GOT3 (cell line): ENCODE data around the gene LRRC28.
A peak's percentile ranks its signal among the peaks of the same experiment; 100 is the strongest.
"Not testable (repeated sequence)": the region's sequence is repeated elsewhere in the genome, so short reads cannot be mapped to it uniquely, and the experiment has no call there.

ENCODE experiments used
- DNase-seq: peaks from one replicate; lab custom pipeline; 2025; ENCODE audit warnings: mixed read lengths; lab: John Stamatoyannopoulos, UW

LRRC28 gene

DNA sequence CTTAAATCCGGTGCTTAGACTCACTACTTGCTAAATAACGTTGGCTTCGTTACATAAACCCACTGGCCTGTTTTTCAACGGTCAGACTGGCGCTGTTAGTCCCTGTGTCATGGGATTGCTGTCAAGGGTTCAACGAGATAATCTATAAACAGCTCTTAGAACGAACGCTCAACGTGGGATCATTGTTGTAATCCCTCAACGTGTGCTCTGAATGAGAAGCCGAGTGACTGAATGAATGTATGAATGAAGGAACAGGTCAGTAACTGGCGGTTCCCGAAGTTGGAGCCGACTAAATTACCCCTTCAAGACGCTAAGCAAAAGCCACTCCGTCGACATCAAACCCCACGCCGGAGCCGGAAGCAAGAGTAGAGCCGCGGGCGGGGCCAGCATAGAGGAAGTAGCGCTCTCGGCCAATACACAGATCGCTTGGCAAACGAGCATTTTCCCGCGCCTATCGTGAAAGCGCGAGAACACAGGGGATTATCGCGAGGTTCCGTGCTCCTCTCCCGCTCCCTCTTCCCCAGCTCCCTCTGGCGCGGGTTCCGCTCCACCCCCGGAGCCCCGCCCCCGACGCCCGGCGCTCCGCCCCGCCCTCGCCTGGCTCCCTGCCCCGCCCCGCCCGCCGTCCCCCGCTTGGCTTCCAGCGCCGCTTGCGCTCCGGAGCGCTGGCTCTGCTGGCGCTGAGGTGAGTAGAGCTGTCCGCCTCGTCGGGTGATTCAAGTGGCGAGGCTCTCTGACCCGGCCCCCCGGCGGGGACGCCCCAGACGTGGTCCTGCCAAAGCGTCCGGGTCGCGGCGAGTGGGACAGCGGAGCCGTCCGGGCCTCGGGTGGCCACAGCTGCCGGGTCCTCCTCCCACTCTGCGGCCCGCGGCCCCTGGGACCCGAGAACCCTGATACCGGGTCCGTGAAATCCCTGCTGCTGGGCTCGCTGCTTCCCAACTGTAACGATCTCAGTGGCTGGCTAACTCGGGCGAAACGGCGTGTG lies at the start of gene LRRC28:
LRRC28 (plus strand) TSS at position 625 of the 985 bp plus-strand sequence. CDS start 4,477 bp downstream, outside the sequence.
- DNase-seq = peak; percentile 92

DNA sequence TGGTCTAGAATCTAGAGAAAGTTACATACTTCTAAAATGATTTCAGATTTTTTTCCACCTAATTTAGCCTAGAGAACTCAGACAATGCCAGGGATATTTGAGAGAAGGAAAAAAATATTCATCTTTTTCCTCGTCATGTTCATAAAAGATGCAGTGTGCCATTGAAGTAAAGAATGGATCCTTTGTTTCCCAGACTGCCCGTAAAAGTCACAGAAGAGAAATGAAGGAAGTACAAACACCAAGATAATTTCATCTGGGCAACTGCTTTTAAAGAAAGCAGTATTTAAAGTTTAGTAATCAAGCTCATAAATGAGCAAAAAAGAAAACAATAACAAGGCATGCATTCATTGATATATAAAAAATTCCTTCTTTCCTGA lies 49.1 kb upstream of the LRRC28 start:
- DNase-seq = no peak

DNA sequence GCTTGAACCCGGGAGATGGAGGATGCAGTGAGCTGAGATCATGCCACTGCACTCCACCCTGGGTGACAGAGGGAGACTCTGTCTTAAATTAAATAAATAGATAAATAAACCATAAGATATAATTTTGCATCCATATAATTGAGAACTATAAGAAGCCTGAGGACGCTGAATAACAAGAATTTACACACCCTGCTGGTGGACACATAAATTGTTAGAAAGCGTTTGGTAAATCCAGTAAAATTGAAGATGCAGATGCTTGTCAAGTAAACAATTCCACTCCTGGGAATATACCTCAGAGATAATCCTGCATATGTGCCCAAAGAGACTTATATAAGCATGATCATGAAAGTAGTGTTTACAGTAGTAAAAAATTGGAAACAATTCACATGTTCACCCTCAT lies 43.6 kb upstream of the LRRC28 start:
- no peak for DNase-seq

DNA sequence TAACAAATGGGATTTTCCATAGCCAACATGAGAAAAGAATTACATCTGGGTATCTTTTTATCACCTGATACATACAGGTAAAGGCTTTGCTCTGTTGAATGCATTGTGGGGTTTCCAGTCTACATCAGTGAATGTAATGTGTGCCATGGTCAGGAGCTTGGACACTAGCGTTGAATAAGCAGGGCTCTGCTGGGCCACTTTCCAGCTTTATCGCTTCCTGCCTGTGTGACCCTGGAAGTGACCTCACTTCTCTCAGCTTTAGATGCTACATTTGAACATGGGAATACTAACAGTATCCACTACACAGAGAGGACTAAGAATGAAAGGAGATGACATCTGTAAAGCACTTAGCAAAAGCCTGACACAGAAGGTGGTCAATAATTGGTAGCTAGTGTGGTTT lies 42.0 kb upstream of the LRRC28 start:
- DNase-seq = no peak

DNA sequence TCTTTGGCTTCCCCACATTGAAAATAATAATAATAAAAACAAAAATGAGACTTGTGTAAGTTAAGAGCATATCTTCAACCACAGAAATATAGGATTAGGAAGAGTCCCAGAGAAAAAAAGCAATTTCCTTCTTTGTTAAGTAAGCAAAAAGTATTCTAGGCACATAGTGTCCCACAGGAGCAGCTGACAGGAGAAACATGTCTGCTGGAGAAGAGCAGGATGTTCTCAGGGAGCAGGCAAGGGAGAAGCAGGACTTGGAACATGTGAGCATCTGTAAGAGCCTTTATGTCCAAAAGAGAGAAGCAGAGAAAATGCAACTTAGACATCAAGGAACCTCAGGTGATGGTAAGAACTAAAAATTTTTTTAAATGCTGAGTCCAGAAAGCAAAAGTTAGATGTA lies 40.9 kb upstream of the LRRC28 start:
- DNase-seq = no peak

DNA sequence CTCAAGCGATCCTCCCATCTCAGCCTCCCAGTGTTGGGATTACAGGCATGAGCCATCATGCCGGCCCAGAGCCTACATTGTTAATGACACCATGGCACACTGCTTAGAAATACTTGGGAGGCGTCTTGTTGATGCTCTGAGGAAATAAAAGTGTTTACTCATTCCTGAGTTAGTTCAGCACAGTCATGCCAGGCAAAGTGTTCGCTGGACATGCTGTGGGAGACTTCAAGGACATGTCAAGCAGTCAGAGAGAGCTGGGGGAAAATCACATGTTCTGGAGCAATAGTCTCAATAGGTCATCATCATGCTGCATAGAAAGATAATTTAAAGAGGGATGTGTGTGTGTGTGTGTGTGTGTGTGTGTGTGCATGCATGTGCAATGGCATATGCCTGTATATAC lies 39.4 kb upstream of the LRRC28 start:
- no peak for DNase-seq

DNA sequence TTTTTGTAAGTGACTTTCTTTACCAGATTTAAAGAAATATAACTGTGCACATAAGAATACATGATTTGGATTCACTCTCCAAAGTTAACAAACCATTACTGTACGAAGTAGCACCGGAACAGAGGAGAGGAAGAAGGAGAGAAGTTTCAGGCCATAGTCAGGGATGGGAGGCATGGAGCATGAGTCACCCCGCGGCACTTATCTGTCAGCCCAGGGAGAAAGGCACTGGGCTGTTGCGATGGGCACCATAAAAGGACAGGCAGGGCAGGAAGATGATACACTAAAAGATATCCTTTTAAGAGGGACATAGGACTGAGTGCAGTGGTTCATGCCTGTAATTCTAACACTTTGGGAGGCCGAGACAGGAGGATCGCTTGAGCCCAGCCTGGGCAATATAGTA lies 38.9 kb upstream of the LRRC28 start:
- DNase-seq = no peak

DNA sequence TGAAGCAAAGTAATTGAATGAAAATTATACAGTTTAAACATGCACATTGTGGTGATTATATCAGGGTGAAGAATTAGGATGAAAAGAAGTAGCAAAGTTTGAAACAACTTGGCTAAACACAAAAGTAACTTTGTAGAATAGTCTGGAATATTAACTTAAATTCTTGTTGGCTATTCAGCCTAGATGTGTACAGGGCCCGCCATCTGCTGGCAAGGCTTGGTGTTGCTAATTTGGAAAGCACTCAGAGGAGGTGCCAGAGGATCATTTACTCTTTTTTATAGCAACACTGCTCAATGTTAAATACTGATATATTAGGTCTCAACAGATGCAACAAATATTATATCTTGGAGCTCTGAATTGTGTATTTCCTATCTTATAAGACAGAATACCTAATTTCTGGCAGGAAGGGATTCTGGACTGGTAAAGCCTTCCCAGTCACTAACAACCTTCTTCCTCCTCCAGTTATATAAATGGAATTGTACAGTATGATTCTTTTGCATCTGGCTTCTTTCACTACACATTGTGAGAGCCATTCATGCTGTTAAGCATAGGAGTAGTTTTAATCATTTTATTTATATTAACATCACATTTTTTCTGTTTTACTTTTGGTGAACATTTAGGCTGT lies 38.0 kb upstream of the LRRC28 start:
- DNase-seq = peak; percentile 5

DNA sequence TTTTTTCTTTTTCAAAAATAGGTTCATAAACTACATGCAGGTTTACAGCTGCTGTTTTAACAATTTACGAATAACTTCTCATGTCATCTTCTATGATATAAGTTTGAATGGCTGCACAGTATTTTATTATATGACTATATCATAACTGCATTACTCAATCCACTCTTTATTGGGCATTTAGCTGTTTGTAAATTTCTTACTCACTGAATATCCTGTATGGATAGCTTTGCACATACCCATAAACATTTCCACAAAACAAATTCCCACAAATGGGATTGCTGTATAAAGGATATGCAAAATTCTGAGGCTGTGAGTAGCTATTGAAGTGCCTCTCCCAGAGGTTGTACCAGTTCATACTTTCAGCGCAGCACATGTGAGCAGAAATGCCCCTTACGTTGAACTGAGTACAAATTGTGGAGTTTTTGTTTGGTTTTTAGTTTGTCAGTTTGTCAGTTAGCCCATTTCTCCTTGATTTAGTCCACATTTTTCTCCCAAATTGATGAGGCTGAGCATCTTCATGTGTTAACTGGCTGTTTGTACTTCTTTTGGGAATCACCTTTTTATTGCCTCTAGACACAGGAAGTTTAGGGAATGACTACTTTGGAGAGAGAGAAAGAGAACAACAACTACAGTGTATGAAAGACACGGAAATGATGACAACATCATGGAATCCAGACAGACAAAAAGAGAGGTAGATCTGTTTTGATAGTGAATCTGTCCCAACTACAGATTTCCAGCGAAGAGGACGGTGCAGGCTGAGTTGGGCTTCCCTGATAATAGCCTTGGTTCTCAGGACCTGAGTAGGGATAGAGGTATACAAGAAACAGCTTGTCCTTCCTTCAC lies 26.7 kb upstream of the LRRC28 start:
- no peak for DNase-seq

DNA sequence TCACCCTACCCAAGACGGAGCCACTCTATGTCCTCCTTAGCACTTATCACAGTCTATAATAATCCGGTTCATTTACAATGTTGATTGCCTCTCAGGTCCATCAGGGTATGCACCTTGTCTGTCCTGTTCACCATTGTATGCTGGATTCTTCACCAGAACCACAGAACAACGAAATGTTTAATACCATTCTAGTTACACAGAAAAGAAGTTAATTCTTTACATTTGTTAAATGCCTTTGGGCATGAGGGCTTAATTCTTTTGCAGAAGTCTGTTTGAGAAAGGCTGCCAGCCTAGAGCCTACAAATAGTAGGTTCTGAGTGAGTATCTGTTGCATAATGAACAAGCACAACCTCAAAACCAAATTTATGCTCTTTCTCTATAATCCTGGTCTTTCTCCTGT lies 24.5 kb upstream of the LRRC28 start:
- no peak for DNase-seq

DNA sequence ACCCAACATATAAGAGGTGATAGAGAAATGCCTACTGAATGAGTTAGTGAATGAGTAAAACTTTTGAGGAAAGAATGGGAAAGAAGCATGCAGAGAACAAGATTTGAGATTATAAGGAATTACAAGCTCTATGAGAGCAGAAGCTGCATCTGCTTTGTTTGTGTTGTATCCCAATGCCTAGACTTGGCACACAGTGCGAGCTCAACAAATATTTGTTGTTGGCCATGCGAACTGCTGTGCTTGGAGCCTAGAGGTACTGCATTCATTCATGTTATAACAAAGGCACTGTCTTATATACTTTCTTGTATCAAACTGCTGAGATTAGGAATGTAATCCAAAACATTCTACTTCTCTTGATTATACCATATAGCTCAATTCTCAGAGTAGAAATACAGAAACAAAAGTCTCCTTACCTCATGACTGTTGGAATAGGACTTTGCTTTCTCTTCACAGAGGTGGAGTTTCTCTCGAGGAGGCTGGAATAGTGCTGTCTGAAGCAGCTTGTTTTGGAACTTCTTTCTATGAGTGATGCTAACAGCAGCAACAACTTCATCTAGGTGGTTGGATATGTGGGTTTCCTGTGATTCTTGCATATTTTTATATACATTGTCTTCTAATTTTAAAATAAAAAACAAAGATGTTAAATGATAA lies 23.0 kb upstream of the LRRC28 start:
- no peak for DNase-seq

DNA sequence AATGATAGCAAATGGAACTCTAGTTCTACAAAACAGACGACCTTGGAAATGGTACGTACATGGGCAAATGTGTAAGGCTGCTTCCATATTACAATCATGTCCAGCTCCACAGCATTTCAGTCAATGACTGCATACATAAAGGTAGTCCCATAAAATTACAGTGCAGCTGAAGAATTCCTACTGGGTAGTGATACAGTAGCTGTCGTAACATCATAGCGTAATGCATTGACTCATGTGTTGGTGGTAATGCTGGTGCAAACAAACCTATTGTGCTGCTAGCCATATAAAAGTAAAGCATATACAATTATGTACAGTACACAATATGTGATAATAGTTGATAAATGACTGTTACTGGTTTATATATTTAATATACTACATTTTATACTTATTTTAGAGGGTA lies 20.4 kb upstream of the LRRC28 start:
- no peak for DNase-seq

DNA sequence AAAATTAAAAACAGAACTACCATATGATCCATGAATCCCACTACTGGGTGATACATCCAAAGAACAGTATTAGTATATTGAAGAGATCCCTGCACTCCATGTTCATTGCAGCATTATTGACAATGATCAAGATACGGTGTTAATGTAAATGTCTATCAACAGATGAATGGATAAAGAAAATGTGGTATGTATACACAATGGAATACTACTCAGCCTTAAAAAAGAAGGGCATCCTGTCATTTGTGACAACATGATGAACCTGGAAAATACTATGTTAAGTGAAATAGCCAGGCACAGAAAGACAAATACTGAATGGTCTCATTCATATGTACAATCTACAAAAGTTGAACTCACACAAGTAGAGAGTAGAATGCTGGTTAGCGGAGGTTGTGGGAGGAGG lies 18.5 kb upstream of the LRRC28 start:
- DNase-seq = no peak

DNA sequence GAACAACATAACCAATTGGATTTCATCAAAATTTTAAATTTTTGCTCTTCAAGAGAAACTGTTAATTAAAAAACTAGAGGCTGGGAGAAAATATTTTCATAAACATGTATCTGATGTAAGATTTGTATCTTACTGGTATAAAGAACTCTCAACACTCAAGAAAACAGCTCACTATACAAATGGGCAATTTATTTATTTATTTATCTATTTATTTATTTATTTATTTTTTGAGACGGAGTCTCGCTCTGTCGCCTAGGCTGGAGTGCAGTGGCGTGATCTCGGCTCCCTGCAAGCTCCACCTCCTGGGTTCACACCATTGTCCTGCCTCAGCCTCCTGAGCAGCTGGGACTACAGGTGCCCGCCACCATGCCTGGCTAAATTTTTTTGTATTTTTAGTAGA lies 17.1 kb upstream of the LRRC28 start:
- DNase-seq = not testable (repeated sequence)

DNA sequence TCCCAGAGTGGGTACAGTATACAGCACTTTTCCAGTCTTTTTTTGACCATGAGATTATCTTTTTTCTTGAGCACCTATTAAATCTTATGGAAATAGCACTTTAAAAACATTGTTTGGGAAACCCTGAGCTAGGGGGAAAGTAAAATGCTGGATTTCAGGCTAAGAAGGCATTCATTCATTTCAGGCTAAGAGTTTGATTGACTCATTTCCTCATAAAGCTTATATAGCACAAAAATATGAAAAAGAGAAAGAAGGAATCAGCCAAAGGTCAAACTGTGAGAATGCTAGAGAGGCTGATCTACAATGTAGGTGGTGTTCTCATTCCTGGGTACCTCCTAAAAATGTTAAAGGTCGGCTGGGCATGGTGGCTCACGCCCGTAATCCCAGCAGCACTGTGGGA lies 12.4 kb upstream of the LRRC28 start:
- no peak for DNase-seq

DNA sequence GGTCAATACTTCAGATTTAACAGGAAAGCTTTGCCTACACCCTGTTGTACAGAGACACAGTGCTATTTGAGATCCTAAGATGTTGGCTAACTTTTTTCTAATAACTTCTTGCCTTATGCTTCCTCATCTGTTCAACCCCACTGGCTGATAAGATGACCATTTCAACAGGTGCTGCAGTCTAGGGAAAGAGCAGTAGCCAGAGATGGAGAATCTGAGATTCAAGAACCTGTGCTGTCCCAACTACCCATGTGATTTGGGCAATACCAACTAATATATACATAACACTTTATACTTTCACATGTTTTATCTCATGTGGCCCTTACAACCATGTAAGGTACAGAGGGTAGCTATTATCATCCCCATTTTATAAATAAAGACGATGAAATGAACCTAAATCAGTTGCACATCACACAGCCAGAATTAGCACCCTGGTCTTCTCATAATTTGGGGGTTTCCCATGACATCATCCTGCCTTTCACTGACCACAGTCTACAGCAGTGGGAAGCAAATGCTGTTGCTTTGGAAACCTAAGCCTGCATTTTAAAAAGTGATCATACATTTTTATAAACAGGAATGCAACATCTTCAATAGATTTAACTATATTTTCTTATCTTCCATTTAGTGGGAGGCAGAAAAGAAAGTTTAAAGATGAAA lies 11.6 kb upstream of the LRRC28 start:
- no peak for DNase-seq

DNA sequence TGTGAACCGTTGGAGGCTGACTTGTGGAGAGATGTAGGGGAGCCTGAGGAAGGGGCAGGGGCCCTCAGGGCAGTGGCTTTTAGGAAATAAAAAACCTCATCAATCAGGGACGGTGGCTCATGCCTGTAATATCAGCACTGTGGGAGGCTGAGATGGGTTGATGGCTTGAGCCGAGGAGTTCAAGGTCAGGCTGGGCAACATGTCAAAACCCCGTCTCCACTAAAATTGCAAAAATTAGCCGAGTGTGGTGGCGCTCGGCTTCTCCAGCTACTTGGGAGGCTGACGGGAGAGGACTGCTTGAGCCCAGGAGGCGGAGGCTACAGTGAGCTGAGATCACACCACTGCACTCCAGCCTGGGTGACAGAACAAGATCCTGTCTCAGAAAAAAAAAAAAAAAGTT lies 9.5 kb upstream of the LRRC28 start:
- DNase-seq = no peak

DNA sequence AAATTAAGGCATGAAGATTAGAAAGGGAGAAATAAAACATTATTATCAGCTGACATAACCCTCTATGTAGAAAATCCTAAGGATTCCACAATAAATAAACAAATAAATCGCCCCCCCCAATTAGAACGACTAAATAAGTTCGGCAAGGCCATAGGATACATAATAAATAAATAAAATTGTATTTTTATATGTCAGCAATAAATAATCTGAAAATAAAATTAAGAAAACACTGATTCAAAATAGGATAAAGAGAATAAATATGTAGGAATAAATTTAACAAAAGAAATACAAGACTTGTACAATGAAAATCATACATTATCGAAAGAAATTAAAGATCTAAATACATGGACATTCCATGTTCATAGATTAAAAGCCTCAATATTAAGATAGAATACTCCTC lies 7.0 kb upstream of the LRRC28 start:
- no peak for DNase-seq

DNA sequence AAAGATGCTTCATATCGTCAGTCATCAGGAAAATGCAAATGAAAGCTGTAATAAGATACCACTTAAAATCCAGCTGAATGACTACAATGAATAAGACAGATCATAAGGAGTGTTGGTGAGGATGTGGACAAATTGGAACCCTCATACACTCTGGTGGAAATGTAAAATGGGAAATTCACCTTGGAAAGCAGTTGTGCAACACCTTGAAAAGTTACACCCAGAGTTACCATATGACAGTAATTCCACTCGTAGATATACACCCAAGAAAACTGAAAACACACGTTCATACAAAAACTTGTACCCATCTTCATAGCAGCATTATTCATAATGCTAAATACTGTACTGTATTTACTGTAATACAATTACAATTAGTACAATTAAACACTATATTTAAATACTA lies 4.2 kb upstream of the LRRC28 start:
- DNase-seq = no peak

DNA sequence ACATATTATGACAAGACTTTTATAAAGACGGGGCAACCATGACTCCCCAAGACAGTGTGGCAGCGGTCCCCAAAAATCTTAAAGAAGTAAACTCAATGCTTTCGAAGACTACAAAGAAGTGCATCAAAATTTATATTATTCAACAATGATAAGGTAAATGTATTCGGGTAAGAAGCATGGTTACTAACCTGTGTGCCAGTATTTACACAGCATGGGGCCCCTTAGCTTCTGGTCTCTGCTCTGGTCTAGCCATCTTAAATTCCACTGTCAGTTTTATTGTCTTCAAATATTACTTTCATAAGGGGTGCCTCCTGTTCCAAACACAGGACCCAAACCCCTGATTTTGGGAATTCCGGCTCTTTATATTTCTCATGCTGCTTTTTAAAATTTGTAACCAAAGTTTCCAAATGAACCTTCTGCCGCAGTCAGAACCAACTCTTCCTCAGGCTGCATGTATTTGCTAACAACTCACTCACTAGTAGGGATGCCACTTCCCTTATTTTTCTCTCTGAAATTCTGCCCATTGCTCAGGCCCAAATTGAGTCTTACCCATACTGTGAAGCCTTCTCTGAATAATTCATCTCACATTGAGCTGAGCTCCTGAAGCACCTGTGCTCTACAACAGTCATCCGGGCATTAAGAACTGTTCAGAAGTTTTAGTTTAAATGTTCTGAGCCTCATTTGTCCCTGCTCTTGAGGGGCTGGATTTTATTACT lies 3.1 kb upstream of the LRRC28 start:
- no peak for DNase-seq
